PFSK-1 (cell line): Measurements from ENCODE around the gene DPH7.

Experiments
- FOXP2 ChIP-seq: optimal IDR thresholded peaks from 2 replicates; pipeline ENCODE3; 2011; ENCODE audit warnings: borderline replicate concordance, control low read depth, inconsistent platforms; ENCODE audit not compliant: insufficient read depth; ENCODE audit errors: extremely low read length, extremely low read depth
- POLR2AphosphoS5 ChIP-seq: IDR thresholded peaks from 2 replicates; pipeline ENCODE4 v1.6.1; 2012; ENCODE audit warnings: low read depth, mild to moderate bottlenecking, control low read depth, low read length, moderate library complexity
- SIN3A ChIP-seq: IDR thresholded peaks from 2 replicates; pipeline ENCODE4 v1.6.1; 2012; ENCODE audit warnings: mild to moderate bottlenecking, low read length, moderate library complexity, borderline replicate concordance; ENCODE audit not compliant: insufficient read depth
- TAF1 ChIP-seq: IDR thresholded peaks from 2 replicates; pipeline ENCODE4 v1.6.1; 2012; ENCODE audit warnings: low read length, control low read depth, borderline replicate concordance; ENCODE audit not compliant: insufficient read depth
- TF ChIP-seq, protein P1 (sequence below), 2 experiments: IDR thresholded peaks; 2 replicates each; pipeline versions ENCODE4 v1.6.1 to v1.8.0; 2011 to 2012; ENCODE audit warnings: low read depth in 2 of 2, low read length in 2 of 2, control low read depth in 1 of 2, inconsistent platforms in 1 of 2, mild to moderate bottlenecking in 1 of 2, moderate library complexity in 1 of 2; ENCODE audit not compliant: insufficient read depth in 1 of 2

The DPH7 gene

DNA sequence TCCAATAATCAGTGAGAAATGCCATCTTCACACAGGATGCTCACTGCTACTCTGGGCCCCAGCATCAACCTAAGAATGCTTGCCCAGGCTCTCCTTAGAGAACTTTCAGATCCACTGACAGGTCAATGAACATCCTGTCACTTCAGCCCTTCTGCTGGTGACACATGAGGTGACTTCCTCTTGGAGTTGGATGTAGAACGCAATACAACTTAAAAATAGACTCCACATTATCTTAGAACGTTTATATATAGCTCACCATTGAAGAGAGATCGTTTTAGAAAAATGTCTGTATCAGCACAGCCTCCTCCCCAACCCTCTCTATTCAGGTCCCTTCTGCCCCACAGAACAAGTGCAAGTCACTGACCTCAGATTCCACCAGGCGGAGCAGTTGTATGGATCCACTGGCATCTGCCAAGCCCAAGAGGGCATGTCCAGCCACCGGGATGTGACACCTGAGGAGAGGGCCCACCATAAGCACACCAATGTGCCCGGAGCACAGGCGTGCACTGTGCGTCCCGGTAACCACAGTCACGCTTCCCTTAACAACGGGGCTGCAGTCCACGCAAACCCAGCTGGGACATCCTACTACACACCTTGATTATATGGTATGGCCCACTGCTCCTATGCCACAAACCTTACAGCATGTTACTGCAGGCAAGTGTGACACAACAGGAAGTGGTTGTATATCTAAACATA is 2.9 kb downstream of the DPH7 start:
- TF ChIP-seq, protein P1, sequence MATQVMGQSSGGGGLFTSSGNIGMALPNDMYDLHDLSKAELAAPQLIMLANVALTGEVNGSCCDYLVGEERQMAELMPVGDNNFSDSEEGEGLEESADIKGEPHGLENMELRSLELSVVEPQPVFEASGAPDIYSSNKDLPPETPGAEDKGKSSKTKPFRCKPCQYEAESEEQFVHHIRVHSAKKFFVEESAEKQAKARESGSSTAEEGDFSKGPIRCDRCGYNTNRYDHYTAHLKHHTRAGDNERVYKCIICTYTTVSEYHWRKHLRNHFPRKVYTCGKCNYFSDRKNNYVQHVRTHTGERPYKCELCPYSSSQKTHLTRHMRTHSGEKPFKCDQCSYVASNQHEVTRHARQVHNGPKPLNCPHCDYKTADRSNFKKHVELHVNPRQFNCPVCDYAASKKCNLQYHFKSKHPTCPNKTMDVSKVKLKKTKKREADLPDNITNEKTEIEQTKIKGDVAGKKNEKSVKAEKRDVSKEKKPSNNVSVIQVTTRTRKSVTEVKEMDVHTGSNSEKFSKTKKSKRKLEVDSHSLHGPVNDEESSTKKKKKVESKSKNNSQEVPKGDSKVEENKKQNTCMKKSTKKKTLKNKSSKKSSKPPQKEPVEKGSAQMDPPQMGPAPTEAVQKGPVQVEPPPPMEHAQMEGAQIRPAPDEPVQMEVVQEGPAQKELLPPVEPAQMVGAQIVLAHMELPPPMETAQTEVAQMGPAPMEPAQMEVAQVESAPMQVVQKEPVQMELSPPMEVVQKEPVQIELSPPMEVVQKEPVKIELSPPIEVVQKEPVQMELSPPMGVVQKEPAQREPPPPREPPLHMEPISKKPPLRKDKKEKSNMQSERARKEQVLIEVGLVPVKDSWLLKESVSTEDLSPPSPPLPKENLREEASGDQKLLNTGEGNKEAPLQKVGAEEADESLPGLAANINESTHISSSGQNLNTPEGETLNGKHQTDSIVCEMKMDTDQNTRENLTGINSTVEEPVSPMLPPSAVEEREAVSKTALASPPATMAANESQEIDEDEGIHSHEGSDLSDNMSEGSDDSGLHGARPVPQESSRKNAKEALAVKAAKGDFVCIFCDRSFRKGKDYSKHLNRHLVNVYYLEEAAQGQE (IDR thresholded peaks at IDR 0.05; ENCODE audit: insufficient read depth in 1 of 2, low read depth in 2 of 2, low read length in 2 of 2): no peak
- no peak for TF ChIP-seq POLR2AphosphoS5
- TF ChIP-seq FOXP2: no peak
- no peak for TF ChIP-seq TAF1
- no peak for TF ChIP-seq SIN3A

DNA sequence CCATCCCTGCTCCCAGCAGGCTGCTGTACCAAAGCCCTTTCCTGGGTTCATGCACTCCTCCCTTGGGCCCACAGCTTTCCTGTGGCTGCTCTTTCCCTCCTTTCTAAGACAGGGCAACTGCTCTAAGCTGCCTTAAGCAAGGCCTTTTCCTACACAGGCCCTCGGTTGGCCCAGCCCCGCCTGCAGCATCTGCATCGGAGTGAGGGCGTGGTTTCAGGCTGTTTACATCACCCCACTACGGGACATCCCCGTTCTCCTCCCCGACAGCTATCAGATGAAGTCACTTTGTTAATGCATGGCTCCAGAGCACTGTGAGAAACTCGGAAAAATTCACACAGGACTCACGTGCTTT is 3.4 kb downstream of the DPH7 start:
- no peak for TF ChIP-seq SIN3A
- TF ChIP-seq, protein P1 (IDR thresholded peaks at IDR 0.05; ENCODE audit: insufficient read depth in 1 of 2, low read depth in 2 of 2, low read length in 2 of 2): no peak
- no peak for TF ChIP-seq FOXP2
- TF ChIP-seq POLR2AphosphoS5: no peak
- TF ChIP-seq TAF1: no peak

DNA sequence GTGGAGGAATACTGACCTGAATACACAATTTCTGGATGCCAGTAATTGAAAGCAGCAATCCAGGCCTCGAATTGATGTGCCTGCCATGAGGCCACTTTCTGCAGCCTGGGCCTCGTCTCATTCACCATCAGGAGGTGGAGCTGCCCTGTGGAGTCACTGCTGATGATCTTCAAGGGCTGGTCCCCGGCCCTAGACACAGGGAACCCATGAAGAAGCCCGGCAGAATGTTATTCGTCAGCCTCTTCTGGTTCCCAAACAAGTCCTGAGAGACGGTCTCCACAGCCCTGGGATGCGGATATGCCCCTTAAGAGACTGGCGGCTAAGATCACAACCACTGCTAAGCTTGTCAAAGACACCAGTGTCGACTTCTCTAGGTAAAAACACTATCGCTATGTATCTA is 4.5 kb downstream of the DPH7 start:
- TF ChIP-seq SIN3A (no peak), POLR2AphosphoS5 (no peak), TAF1 (no peak), FOXP2 (no peak)
- TF ChIP-seq, protein P1 (IDR thresholded peaks at IDR 0.05; ENCODE audit: insufficient read depth in 1 of 2, low read depth in 2 of 2, low read length in 2 of 2): no peak

DNA sequence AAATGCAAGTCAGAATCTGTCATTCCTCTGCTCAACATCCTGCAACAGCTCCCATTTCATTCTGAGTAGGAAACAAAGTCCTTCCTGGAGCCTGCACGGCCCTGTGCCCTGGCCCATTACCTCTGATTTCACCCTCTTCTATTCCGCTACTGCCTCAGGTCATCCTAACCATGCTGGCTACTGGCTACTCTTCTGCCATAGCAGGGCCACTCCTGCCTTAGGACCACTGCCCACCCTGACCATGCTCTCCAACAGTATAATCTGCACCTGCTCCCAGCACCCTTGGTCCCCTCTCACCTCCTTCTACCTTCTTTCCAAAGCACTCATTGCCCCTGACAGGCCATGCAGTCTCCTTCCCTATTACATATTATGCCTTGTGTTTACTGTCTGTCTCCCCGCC is 8.2 kb downstream of the DPH7 start:
- no peak for TF ChIP-seq TAF1
- TF ChIP-seq FOXP2: no peak
- no peak for TF ChIP-seq SIN3A
- TF ChIP-seq, protein P1 (IDR thresholded peaks at IDR 0.05; ENCODE audit: insufficient read depth in 1 of 2, low read depth in 2 of 2, low read length in 2 of 2): no peak
- TF ChIP-seq POLR2AphosphoS5: no peak
